ENCODE data around the gene ADM2.
"Not testable (repeated sequence)": the region's sequence is repeated elsewhere in the genome, so short reads cannot be mapped to it uniquely, and the experiment has no call there.

ADM2 gene

GRCh38 chr22:50481440-50482106 is at the start of gene ADM2:
Gene ADM2, plus strand, starts transcription at chr22:50481543. Its CDS starts 305 bp downstream, at chr22:50481848.
- no peak for DNase-seq (ENCODE audit: low read depth in 2 of 2, low spot score in 1 of 2)

GRCh38 chr22:50432131-50432876 is 49.0 kb upstream of the ADM2 start:
- DNase-seq (ENCODE audit: low read depth in 2 of 2, low spot score in 1 of 2) = no peak

DNA sequence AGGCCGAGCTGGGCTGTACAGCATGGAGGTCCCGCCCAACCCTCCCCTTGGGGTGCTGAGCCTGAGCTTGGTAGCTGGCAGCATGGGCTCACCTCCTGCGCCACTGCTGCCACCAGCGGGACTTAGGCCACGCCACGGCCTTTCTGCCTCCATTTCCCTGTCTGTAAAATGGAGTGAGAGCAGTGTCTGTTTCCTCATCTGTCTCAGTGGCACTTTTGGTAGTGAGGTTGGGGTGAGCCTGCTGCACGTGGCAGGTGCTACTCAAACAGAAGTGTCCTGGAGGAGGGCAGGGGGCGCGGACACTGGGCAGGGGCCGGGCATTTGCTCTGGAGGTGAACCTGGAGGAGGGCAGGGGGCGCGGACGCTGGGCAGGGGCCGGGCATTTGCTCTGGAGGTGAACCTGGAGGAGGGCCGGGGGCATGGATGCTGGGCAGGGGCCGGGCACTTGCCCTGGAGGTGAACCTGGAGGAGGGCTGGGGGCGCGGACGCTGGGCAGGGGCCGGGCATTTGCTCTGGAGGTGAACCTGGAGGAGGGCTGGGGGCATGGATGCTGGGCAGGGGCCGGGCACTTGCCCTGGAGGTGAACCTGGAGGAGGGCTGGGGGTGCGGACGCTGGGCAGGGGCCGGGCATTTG is 48.3 kb upstream of the ADM2 start:
- not testable (repeated sequence) for DNase-seq (ENCODE audit: low read depth in 2 of 2, low spot score in 1 of 2)

DNA sequence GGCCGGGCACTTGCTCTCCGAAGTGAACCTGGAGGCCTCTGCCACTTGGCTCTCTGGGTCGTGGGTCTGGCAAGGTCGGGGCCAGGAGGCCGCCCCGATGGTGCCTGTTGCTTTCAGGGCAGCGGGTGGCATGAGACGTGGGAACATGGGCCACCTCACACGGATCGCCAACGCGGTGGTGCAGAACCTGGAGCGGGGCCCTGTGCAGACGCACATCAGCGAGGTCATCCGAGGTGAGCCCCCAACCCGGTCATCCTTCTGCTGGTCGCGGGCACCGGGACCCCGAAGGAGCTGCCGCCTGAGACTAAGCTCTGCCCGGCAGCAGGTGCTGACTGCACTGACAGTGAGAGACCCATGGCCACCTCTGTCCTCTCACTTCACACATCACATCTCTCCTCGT is 46.5 kb upstream of the ADM2 start:
- no peak for DNase-seq (ENCODE audit: low read depth in 2 of 2, low spot score in 1 of 2)

DNA sequence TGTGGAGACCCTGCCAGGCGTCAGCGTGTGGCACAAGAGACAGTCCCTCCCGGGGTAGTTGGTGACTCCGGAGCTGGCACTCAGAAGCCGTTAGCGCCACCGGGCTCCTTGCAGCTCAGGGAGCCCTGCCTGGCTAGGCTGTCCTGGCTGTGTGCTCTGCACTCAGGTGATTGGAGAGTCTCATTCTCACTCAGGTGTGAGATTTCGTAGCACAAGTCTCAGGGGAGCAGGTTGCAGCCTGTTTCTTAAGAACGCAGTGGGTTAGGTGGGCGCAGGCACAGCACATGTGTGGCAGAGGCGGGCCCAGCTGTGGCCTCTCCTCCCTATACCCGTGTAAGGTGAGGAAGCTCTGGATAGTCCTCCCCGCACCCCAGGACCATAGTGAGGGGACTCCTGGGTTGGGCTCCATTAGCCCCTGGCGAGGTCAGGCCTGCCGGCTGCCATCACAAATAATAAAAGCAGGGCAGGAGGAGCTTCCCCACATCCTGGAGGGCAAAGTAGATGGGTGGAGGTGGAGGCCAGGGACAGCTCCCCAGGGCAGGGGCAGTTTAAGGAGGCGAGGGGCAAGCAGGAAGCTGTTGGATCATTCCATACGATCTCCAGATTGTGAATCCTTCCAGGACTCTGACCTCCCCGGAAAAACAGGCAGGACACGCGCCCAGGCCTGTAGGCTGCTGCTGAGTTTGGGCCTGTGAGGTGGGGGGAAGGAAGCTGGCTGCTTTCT is 45.9 kb upstream of the ADM2 start:
- no peak for DNase-seq (ENCODE audit: low read depth in 2 of 2, low spot score in 1 of 2)

GRCh38 chr22:50436015-50436830 is 45.1 kb upstream of the ADM2 start:
- DNase-seq (ENCODE audit: low read depth in 2 of 2, low spot score in 1 of 2) = no peak

GRCh38 chr22:50436841-50437341 is 44.5 kb upstream of the ADM2 start:
- DNase-seq (ENCODE audit: low read depth in 2 of 2, low spot score in 1 of 2) = no peak

GRCh38 chr22:50437511-50438304 is 43.6 kb upstream of the ADM2 start:
- DNase-seq (ENCODE audit: low read depth in 2 of 2, low spot score in 1 of 2) = no peak

DNA sequence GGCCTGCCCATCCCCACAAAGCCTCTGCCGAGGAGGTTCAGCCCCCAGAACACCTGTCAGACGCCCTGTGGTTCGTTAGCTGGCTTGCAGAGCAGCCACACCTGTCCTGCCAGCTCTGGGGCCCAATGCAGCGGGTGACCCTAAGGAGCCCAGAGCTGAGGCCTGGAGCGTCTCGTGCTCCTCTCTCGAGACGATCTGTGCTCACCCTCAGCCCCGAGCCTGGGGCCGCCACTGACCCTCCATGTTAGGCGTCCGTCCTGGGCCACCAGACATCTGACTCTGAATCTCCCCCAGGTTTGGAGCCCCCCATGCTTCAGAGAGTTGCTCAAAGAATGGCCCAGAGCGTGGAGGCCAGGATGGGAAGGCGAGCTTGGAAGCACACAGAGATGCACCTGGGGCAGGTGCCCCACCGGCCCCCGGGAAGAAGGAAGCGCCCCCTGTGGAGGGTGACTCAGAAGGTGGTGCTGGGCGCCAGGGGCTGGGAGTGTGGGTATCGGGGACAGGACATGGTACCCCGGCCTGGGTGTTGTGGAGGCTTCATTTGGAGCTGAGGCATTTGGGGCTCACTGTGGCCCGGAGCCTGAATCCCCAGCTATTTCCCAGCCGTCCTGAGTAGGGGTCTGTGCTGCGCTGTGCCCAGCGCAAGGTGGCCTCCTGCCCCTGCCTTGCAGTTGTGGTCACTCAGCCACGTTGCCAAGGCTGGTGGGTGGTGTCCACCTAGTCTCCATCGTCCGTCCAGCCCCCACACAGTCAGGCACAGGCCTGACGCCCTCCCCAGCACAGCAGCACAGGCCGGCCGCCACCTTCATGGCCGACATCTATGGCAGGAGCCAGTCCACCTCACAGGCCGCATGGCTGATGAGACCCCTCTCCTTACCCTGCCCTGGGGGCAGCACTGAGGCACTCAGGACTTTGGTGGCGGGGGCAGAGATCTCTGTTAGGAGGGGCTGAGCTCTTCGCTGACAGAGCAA is 42.8 kb upstream of the ADM2 start:
- DNase-seq (ENCODE audit: low read depth in 2 of 2, low spot score in 1 of 2) = no peak

- DNase-seq (ENCODE audit: low read depth in 2 of 2, low spot score in 1 of 2) = no peak
These were observed 42.0 kb upstream of the ADM2 start for GRCh38 chr22:50439314-50439870.

DNA sequence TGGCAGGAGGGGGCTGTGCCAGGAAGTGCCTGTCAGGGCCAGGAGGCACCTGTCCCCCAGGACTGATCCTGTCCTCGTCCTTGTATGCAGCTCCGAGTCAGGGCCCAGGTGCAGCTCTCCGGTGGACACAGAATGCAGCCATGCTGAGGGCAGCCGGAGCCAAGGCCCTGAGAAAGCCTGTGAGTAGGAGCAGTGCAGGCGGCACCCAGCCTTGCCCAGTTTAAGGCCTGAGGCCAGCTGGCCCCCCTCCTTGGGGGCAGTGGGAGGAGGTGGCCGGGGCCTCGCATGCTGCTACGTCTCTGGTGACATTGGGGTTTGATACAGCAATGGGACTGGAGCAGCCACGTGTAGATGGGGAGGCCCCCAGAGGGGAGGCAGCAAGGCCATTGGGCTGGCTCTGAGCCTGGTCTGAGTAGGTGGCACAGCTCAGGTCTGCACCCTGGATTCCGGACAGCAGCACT is 41.4 kb upstream of the ADM2 start:
- DNase-seq (ENCODE audit: low read depth in 2 of 2, low spot score in 1 of 2) = no peak

- DNase-seq (ENCODE audit: low read depth in 2 of 2, low spot score in 1 of 2) = no peak
These were observed 40.6 kb upstream of the ADM2 start for GRCh38 chr22:50440544-50441249.

- no peak for DNase-seq (ENCODE audit: low read depth in 2 of 2, low spot score in 1 of 2)
These were observed 39.8 kb upstream of the ADM2 start for GRCh38 chr22:50441428-50441993.

DNA sequence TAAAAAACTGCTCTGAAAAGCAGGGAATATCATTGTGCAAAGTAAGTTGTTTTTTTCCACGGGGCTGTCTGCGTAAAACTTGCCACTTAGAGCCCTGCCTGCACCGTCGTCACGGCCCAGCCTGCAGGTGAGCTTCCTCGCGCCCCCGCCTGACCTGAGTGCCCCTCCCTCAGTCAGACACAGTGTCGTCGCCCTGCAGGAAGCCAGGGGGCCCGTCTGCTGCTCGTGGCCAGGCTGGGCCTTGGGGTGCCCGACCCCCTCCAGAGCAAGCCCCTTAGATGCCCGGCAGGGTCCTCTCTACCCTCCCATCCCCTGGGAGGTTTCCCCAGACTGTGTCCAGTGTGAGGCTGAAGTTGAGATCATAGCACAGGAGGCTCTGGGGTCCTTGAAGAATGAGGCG is 38.1 kb upstream of the ADM2 start:
- DNase-seq (ENCODE audit: low read depth in 2 of 2, low spot score in 1 of 2) = no peak

- DNase-seq (ENCODE audit: low read depth in 2 of 2, low spot score in 1 of 2) = no peak
These were observed 37.3 kb upstream of the ADM2 start for GRCh38 chr22:50443801-50444625.

GRCh38 chr22:50444663-50445062 is 36.7 kb upstream of the ADM2 start:
- no peak for DNase-seq (ENCODE audit: low read depth in 2 of 2, low spot score in 1 of 2)
